Spleen (tissue), 7 donors: ENCODE data around the gene WDR81.

Experiments used
- CTCF ChIP-seq, 11 experiments: fragments of 200-600 bp in 7 of 11; fragments of 450-650 bp in 4 of 11; sonication (generic) in 4 of 11; IDR thresholded peaks in 8 of 11; conservative IDR thresholded peaks in 3 of 11; 1 replicate in 7 of 11; 2 replicates in 4 of 11; pipeline versions ENCODE4 v1.4.0 to v1.8.0; 2016 to 2021; ENCODE audit warnings: antibody characterized with exemption in 11 of 11, inconsistent platforms in 4 of 11, mild to moderate bottlenecking in 1 of 11
- POLR2A ChIP-seq, 3 donors: fragments of 450-650 bp; IDR thresholded peaks; one replicate each; pipeline ENCODE4 v1.5.1; 2017; ENCODE audit warnings: antibody characterized with exemption in 3 of 3, mild to moderate bottlenecking in 1 of 3
- donor health status: DM: no; HTN: no; CAD: no; lungs with moderate emphysema.
- donor health status: DM: no; HTN: no; CAD: no.
- donor health status: DM: no; HTN: no; CAD: no.

GRCh38 chr17:1737531-1738291 is 13.2 kb downstream of the WDR81 start:
- TF ChIP-seq POLR2A (IDR thresholded peaks at IDR 0.05) (no peak), CTCF (IDR thresholded peaks at IDR 0.05 in 8 of 11, conservative IDR thresholded peaks at IDR 0.05 in 3 of 11) (no peak)
